ENCODE measurements around the gene GNS. TPM values are rescaled to one million over a fixed set of nuclear protein-coding genes. Genes with fewer than 3 reads are reported as not detected.

Gene GNS
- total RNA-seq (10 to 100 TPM in 1 of 2 experiments, 1 to 10 TPM in 1; 8.7 to 10.0 TPM), total RNA-seq (24.3 to 155 (median 69.7) reads per million in 172 experiments)
- 37.4 TPM for polyA plus RNA-seq (2013, experiment 1 of 2)
- 33.1 TPM for polyA plus RNA-seq (2013, experiment 2 of 2)

DNA sequence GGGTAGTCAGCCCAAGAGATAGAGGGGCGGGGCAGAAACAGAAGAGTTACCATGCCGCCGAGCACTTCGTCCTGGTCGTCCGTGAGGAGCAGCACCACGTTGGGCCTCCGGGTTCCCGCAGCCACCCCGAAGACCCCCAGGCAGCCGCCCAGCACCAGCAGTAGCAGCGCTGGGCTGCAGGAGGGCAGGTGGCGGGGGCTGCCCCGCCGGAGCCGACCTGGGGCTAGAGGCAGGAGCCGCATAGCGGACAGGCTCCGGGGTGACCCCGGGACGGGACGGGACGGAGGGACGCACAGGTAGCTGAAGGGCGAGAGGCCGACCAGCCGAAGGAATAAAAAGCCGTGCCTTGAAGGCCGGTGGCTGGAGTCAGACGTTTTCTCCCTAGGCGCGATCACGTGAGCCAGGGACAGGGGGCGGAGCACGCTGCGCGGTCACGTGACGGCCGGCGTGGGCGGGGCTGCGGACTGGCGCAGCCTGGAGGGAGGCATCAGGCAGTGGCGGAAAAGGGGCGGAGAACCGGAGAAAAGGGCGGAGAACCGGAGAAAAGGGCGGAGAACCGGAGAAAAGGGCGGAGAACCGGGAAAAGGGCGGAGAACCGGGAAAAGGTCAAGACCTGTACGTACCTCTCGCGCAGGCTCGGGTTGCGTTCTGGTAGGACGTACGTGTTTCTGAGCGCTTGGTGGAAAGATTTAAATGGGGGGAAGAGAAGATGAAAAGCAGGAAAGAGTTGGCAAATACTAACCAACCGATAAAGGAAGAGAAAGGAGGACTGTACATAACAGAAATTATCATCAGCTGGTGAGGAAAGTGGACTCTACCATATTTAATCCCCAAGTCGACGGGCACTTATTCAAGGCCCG, at the start of gene GNS:
TSS of gene GNS (minus strand) at position 372 of the 860 bp plus-strand sequence. CDS start at position 242, 130 bp downstream.
- DNase-seq (peak; percentile 81 to 95 (median 90)), ATAC-seq (ENCODE audit: poor library complexity) (peak; percentile 87)
- H3K4me3 Mint-ChIP-seq, result peak within 1 kb of the TSS; percentile 99
- TF ChIP-seq, protein P1, sequence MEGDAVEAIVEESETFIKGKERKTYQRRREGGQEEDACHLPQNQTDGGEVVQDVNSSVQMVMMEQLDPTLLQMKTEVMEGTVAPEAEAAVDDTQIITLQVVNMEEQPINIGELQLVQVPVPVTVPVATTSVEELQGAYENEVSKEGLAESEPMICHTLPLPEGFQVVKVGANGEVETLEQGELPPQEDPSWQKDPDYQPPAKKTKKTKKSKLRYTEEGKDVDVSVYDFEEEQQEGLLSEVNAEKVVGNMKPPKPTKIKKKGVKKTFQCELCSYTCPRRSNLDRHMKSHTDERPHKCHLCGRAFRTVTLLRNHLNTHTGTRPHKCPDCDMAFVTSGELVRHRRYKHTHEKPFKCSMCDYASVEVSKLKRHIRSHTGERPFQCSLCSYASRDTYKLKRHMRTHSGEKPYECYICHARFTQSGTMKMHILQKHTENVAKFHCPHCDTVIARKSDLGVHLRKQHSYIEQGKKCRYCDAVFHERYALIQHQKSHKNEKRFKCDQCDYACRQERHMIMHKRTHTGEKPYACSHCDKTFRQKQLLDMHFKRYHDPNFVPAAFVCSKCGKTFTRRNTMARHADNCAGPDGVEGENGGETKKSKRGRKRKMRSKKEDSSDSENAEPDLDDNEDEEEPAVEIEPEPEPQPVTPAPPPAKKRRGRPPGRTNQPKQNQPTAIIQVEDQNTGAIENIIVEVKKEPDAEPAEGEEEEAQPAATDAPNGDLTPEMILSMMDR (IDR thresholded peaks at IDR 0.05), result no peak
- Histone ChIP-seq H3K4me1 (ENCODE audit: insufficient read depth, low read length) (peaks cover 23% of the 10 kb centered on the region), H3K9me3 (ENCODE audit: control insufficient read depth in 1 of 2, insufficient read depth in 1 of 2, low read length in 2 of 2) (no peaks in the 10 kb centered on the region), H3K4me3 (ENCODE audit: low read length) (peak within 1 kb of the TSS; percentile 62), H3K27ac (ENCODE audit: low read depth in 1 of 2, low read length in 2 of 2) (peak within 1 kb of the TSS; percentile 52 to 54), H3K27me3 (ENCODE audit: control insufficient read depth in 1 of 2, insufficient read depth in 2 of 2, low read length in 2 of 2) (no peaks in the 10 kb centered on the region), H3K36me3 (ENCODE audit: insufficient read depth, low read length) (no peaks in the 10 kb centered on the region)
- H3K27me3 Mint-ChIP-seq, result no peaks in the 10 kb centered on the region
- POLR2A ChIA-PET, result interaction anchor here (1.4 kb wide), 1 partner anchor 355 kb away, joined by 4 read pairs; the partner anchor contains the start of gene XPOT
- H3K9me3 Mint-ChIP-seq, result no peaks in the 10 kb centered on the region
- H3K36me3 Mint-ChIP-seq (ENCODE audit: low read depth), result peaks cover 12% of the 10 kb centered on the region
- intact Hi-C loops (cut with DNase I, micrococcal nuclease), result loop anchor here in 1 of 2 experiments (2.0 to 5.0 kb wide), 4 partner anchors 302 to 977 kb away; partner anchors contain the start of genes LEMD3 and XPOT
- CTCF ChIA-PET, result interaction anchor here (1.1 kb wide), 1 partner anchor 210 kb away, joined by 4 read pairs; no protein-coding TSS in a partner anchor
- H3K4me1 Mint-ChIP-seq (ENCODE audit: low read depth), result peaks cover 54% of the 10 kb centered on the region
- H3K27ac Mint-ChIP-seq, result peak within 1 kb of the TSS; percentile 85

GRCh38 chr12:64808110-64808509, 48.9 kb upstream of the GNS start:
- no peaks in the 10 kb centered on the region for H3K9me3 Mint-ChIP-seq
- Histone ChIP-seq H3K27ac (ENCODE audit: low read depth in 1 of 2, low read length in 2 of 2) (no peak overlapping the region), H3K27me3 (ENCODE audit: control insufficient read depth in 1 of 2, insufficient read depth in 2 of 2, low read length in 2 of 2) (peaks cover 15 to 30% of the 10 kb centered on the region in 2 experiments), H3K9me3 (ENCODE audit: control insufficient read depth in 1 of 2, insufficient read depth in 1 of 2, low read length in 2 of 2) (no peaks in the 10 kb centered on the region), H3K36me3 (ENCODE audit: insufficient read depth, low read length) (no peaks in the 10 kb centered on the region), H3K4me3 (ENCODE audit: low read length) (no peak overlapping the region), H3K4me1 (ENCODE audit: insufficient read depth, low read length) (no peaks in the 10 kb centered on the region)
- TF ChIP-seq, protein P1 (IDR thresholded peaks at IDR 0.05), result no peak
- no peaks in the 10 kb centered on the region for H3K4me1 Mint-ChIP-seq (ENCODE audit: low read depth)
- intact Hi-C loops (cut with DNase I, micrococcal nuclease), result loop anchor here in 1 of 2 experiments (10.0 kb wide), 1 partner anchor 427 kb away; no protein-coding TSS in a partner anchor
- CTCF ChIA-PET, result no interaction called here
- no peaks in the 10 kb centered on the region for H3K36me3 Mint-ChIP-seq (ENCODE audit: low read depth)
- H3K27me3 Mint-ChIP-seq, result peaks cover 57% of the 10 kb centered on the region
- no peak for DNase-seq
- H3K27ac Mint-ChIP-seq, result no peak overlapping the region
- no peak for ATAC-seq (ENCODE audit: poor library complexity)
- POLR2A ChIA-PET, result no interaction called here
- H3K4me3 Mint-ChIP-seq, result no peak overlapping the region

DNA sequence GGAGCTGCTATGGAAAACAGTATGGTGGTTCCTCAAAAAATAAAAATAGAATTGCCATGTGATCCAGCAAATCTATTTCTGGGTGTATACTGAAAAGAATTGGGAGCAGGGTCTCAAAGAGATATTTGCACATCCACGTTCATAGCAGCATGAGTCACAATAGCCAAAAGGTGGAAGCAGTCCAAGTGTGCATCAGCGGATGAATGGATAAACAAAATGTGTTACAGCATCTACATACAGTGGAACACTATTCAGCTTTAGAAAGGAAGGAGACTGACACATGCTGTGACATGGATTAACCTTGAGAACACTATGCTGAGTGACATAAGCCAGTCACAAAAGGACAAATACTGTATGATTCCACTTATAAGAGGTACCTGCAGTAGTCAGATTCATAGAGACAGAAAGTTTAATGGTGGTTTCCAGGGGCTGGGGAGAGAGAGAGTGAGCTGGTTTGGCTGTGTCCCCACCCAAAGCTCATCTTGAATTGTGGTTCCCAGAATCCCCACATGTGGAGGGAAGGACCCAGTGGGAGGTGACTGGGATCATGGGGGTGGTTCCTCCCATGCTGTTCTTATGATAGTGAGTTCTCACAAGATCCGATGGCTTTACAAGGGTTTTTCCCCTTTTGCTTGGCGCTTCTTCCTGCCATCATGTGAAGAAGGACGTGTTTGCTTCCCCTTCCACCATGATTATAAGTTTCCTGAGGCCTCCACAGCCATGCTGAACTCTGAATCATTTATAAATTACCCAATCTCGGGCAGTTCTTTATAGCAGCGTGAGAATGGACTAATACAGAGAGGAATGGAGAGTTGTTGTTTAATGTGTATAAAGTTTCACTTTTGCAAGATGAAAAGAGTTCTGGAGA, 47.6 kb upstream of the GNS start:
- no peaks in the 10 kb centered on the region for H3K36me3 ChIP-seq (ENCODE audit: insufficient read depth, low read length)
- H3K27ac ChIP-seq (ENCODE audit: low read depth in 1 of 2, low read length in 2 of 2), result no peak overlapping the region
- ATAC-seq (ENCODE audit: poor library complexity) (no peak), DNase-seq (peak in 1 of 14 experiments; percentile 22)
- POLR2A ChIA-PET, result no interaction called here
- intact Hi-C loops (cut with DNase I, micrococcal nuclease), result loop anchor here in 1 of 2 experiments (10.0 kb wide), 1 partner anchor 428 kb away; no protein-coding TSS in a partner anchor
- no peaks in the 10 kb centered on the region for H3K4me1 Mint-ChIP-seq (ENCODE audit: low read depth)
- no peaks in the 10 kb centered on the region for H3K9me3 ChIP-seq (ENCODE audit: control insufficient read depth in 1 of 2, insufficient read depth in 1 of 2, low read length in 2 of 2)
- H3K27me3 ChIP-seq (ENCODE audit: control insufficient read depth in 1 of 2, insufficient read depth in 2 of 2, low read length in 2 of 2), result peaks cover 18 to 30% of the 10 kb centered on the region in 2 experiments
- no peak overlapping the region for H3K27ac Mint-ChIP-seq
- no peaks in the 10 kb centered on the region for H3K9me3 Mint-ChIP-seq
- H3K27me3 Mint-ChIP-seq, result peaks cover 66% of the 10 kb centered on the region
- H3K4me1 ChIP-seq (ENCODE audit: insufficient read depth, low read length), result peaks cover 3% of the 10 kb centered on the region
- TF ChIP-seq, protein P1 (IDR thresholded peaks at IDR 0.05), result no peak
- H3K4me3 ChIP-seq (ENCODE audit: low read length), result no peak overlapping the region
- H3K36me3 Mint-ChIP-seq (ENCODE audit: low read depth), result no peaks in the 10 kb centered on the region
- no peak overlapping the region for H3K4me3 Mint-ChIP-seq
- CTCF ChIA-PET, result interaction anchor here (1.2 to 1.8 kb wide), 2 partner anchors 10 to 20 kb away, joined by 3 to 7 read pairs; no protein-coding TSS in a partner anchor

Data from CD4-positive, alpha-beta T cell (primary cell).